ENCODE measurements around the gene CDK5RAP2.

GRCh38 chr9:120541921-120542320 is 38.0 kb downstream of the CDK5RAP2 start:
- no peak for TF ChIP-seq CTCF (conservative IDR thresholded peaks at IDR 0.05; ENCODE audit: low read length)
- TF ChIP-seq EZH2phosphoT487 (IDR thresholded peaks at IDR 0.05; ENCODE audit: borderline replicate concordance): no peak
